Occipital lobe (tissue), 2 donors: Measurements from ENCODE around the gene AP2A2. TPM values are rescaled to one million over a fixed set of nuclear protein-coding genes. Genes with fewer than 3 reads are reported as not detected.

Experiments used
- DNase-seq: peaks from one replicate; lab custom pipeline; 2025; lab: John Stamatoyannopoulos, UW
- total RNA-seq: library from RNA; depleted of rRNA; stranded (reverse); fragments of >200 nt; gene quantifications from one replicate; pipeline ENCODE4 v1.2.3, GENCODE V29; 2014

AP2A2 gene
- total RNA-seq, 1 donor from 2014 or later, result 35.6 TPM

GRCh38 chr11:1027483-1028290 lies 102.0 kb downstream of the AP2A2 start:
- DNase-seq, result no peak

DNA sequence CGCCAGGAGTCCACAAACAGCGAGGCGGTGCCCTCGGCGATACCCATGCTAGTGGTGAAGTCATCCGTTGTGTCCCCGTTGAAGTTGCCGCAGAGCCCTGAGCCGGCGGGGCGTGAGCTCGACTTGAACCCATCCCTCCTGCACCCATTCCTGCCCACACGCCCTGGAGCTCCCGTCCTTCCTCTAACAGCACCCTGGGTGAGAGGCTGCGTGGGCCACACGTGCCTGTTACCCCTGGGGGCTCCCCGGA lies 102.5 kb downstream of the AP2A2 start:
- DNase-seq, result no peak

DNA sequence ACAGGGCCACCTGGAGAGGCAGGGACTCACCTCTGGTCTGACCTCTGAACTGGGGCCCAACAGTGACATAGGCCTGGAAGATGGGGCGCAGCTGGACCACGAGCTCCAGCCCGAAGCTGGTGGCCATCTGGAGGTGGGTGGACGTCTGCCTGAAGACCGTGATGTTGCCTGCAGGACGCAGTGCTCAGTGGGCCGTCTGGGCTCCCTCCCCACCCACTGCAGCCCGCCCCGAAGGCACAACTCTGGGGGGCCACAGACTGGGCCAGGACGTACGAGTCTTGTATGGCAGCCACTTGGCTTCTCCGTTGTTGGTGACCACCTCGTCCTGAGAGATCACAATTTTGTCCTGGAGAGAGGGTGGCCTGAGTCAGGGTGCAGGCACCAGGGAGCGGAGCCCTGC lies 102.9 kb downstream of the AP2A2 start:
- DNase-seq, result no peak

DNA sequence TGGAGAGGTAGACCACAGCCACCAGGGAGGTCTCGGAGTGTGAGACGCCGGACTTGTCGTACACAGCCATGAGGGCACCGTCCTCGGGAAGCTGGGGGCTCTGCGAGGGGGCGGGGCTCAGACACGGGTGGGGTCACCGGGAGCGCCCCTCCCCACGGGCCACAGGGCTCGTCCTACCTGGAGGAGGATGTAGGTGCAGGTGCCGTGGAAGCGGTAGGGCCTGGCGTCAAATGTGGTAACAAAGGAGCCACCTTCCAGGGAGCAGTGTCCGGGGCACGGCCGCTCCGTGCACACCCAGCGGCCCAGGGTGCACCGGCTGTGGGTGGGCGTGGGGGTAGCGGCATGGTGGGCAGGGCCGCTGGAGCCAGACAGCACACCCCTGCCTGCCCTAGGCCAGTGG lies 103.4 kb downstream of the AP2A2 start:
- no peak for DNase-seq

DNA sequence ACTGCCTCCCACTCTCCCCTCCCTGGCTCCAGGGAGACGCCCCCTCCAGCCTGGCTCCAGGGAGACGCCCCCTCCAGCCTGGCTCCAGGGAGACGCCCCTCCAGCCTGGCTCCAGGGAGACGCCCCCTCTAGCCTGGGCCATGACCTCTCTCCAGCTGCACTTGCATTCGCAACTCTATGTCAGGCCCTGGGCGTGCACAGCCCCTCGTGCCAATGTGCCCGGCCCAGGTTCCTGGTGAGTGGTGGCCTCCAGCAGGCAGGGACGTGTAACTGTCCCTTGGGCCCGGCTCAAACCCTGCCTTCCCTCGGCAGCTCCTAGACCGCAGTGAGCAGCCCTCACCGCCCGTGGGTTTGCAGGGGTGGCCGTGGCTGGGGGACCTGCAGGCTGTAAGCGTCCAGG lies 104.0 kb downstream of the AP2A2 start:
- DNase-seq, result no peak

DNA sequence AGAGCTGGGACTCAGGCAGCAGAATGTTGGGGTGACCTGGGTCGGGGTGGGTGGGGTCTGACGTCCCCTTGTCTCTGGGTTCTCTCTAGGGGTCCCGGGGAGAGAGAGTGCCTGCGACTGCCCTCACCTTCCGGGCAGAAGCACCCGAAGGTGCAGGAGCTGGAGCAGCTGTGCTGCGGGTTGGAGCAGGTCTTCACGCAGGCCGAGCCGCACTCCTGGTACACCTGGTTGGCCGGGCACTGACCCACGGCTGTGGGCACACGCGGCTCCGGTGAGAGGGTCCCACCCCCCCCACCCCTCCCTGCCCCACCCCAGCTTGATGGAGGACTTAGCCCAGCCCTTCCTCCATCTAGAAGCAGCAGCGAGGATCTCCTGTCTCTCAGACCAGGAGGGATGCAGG lies 104.4 kb downstream of the AP2A2 start:
- DNase-seq, result no peak

DNA sequence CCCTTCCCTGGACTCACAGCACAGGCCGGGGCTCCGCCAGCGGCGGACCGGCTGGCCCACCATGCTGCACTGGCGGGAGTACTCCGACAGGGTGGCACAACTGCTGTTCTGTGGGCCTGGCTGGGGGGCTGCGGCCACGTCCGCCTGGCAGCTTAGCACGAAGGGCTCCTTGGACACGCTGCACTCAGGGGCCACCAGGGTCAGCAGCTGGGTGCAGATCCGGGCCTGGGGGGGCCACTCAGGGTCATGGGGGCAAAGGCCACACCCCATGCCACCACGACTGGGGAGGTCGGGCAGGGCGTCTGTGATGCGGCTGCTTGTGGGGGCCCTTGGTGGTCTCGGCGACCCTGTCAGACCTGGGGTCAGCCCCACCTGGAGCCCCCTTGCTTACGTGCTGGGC lies 104.9 kb downstream of the AP2A2 start:
- DNase-seq, result no peak

- no peak for DNase-seq
Measured at GRCh38 chr11:1031121-1031899, 105.6 kb downstream of the AP2A2 start.

GRCh38 chr11:1032310-1032891 lies 106.7 kb downstream of the AP2A2 start:
- no peak for DNase-seq

DNA sequence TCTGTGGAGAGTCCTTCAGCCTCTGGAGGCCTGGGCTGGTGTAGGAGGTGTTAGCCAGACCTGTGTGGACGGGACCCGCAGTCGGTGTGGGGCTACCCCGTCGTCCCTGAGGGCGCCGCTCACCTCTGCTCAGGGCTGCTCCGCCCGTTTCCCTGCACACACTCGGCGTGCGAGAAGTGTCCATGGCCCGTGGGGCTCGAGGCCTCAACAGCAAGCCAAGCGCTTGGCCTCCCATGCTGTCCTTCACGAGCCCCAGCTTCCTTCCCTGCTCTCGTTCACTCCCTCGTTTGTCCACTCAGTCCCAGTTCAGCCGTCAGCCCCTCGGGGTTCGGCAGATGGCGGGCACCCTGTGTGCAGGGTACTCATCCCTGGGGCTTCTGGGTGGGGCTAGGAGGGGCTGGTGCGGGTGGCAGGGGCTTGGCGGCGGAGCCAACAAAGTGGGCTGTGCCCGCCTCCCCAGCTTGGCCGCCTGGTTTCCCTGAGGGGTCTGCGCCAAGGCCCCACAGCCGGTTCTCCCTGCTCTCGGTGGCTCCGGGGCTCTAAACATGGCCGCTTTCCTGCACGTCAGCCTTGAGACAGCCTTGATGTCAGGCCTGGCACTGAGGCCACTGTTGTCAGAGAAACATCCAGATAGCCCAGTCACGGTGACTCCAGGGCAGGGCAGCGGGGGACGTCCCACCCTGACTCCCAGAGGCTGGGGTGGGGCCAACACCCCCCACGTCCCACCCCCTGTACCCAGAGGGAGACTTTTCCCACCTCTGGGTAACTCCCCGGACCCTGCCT lies 107.5 kb downstream of the AP2A2 start:
- DNase-seq, result no peak

GRCh38 chr11:1034001-1034400 lies 108.3 kb downstream of the AP2A2 start:
- no peak for DNase-seq

GRCh38 chr11:1034456-1035295 lies 109.0 kb downstream of the AP2A2 start:
- no peak for DNase-seq

GRCh38 chr11:1035577-1036283 lies 110.1 kb downstream of the AP2A2 start:
- no peak for DNase-seq

DNA sequence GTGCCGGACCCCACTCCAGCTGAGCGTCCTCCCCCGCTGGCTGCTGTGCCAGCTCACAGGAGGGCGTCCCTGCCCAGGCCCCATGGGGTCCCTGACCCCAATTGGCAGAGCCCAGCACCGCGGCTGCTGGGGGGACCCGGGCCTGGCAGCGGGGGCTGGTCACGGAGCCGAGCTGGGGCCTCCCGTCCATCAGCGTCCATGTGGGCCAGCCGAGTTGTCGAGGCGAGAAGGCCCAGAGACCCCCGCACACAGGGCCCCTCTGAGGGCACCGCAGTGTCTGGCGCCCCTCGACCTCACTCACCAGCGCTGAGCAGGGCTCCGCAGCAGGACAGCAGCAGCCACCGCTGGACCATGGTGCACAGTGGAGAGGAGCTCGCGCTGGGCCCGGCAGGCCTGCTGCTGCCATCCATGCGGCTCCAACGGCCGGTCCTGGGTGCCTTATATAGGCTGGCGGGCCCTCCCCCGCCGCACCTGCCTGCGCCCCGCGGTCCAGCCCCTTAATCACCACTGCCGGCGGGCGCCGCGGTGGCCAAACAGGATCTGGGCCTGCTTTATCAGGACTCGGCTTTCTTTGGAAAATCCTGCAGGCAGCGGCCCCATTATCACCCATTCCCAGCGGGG lies 110.7 kb downstream of the AP2A2 start, which contains the start of gene MUC6:
Gene MUC6 (minus strand): TSS at position 416 of the 621 bp plus-strand sequence. CDS start 63 bp downstream, at position 353.
- DNase-seq, result no peak

- no peak for DNase-seq
Measured at GRCh38 chr11:1036931-1037330, 111.3 kb downstream of the AP2A2 start.

DNA sequence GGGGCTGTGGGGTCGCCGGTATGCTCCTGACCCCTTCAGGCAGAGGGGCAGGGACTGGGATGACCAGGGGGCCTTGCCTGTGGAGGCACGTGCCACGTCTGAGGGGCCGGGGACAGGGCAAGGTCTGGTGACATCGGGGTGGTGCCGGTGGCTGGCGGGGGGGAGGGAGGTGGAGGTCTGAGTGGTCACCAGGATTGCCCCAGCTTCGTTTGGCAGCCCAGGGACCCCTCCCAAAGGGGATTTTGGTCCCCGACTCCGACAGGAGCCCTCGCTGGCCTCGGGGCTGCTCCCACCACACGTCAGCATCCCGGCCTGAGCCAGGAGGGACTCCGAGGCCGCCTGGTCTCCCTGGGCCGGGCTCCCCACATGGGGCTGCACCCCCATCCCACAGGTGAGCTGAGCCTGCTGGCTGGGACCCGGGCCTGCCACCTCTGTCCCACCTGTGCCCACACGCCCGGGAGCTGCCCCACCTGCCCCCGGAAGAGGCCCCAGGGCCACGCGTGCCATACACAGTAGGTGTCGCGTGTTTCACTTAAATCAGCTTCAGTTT lies 111.9 kb downstream of the AP2A2 start:
- DNase-seq, result no peak

DNA sequence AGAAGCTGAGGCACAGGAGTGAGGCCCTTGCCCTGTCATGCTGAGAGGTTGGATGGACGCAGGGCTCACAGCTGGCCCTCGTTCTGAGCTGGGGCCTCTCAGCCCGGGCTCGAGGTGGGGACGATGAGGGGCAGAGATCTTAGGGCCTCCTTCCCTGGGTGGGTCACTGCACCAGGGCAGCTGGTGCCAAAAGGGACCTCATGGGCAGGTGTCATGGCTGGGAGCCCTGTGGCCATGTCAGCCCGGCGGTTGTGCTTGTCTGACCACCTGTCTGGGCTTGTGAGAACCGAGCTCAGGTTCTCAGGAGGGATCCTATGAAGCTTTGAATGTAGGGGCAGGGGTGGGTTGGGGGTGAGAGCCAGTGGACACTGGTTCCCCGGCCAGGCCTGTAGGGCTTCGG lies 112.7 kb downstream of the AP2A2 start:
- no peak for DNase-seq

- no peak for DNase-seq
Measured at GRCh38 chr11:1038921-1039320, 113.3 kb downstream of the AP2A2 start.
